ENCODE results near the gene ABHD2.

Gene ABHD2

GRCh38 chr15:89058876-89059405 lies 29.3 kb upstream of the ABHD2 start:
- peaks cover 23% of the 10 kb centered on the region for H3K4me1 ChIP-seq (ENCODE audit: control insufficient read depth, insufficient read depth, low read length)

DNA sequence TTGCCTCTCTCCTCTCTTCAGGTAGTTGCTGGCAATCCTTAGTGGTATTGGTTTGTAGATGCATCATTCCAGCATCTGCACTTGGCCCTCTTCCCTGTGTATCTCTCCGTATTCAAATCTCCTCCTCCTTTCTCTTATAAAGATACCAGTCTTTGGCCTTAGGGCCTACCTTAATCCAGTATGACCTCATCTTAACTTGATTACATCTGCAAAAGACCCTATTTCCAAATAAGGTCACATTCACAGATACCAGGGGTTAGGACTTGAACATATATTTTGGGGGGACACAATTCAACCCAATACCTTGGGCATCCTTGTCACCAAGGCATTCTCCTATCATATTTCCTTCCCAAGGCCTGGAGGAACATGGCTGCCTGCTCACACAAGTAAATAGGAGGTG lies 22.0 kb upstream of the ABHD2 start:
- no peak overlapping the region for H3K9ac ChIP-seq (ENCODE audit: low read length)
- no peaks in the 10 kb centered on the region for H3K4me1 ChIP-seq (ENCODE audit: control insufficient read depth, insufficient read depth, low read length)
- H3K9me3 ChIP-seq (ENCODE audit: control insufficient read depth, low read length) = peaks cover 7% of the 10 kb centered on the region
- no peak overlapping the region for H3K4me3 ChIP-seq (ENCODE audit: low read length)
- H3K36me3 ChIP-seq (ENCODE audit: control insufficient read depth, insufficient read depth, low read length) = no peaks in the 10 kb centered on the region
- no peaks in the 10 kb centered on the region for H3K27me3 ChIP-seq (ENCODE audit: control insufficient read depth, insufficient read depth, low read length)

More at GRCh38 chr15:89058876-89059405, 29.3 kb upstream of the ABHD2 start:
- H3K9ac ChIP-seq (ENCODE audit: low read length) = no peak overlapping the region
- H3K27me3 ChIP-seq (ENCODE audit: control insufficient read depth, insufficient read depth, low read length) = no peaks in the 10 kb centered on the region
- no peak overlapping the region for H3K4me3 ChIP-seq (ENCODE audit: low read length)
- no peaks in the 10 kb centered on the region for H3K9me3 ChIP-seq (ENCODE audit: control insufficient read depth, low read length)
- no peaks in the 10 kb centered on the region for H3K36me3 ChIP-seq (ENCODE audit: control insufficient read depth, insufficient read depth, low read length)

- Histone ChIP-seq H3K9me3 (ENCODE audit: control insufficient read depth, low read length) (peaks cover 7% of the 10 kb centered on the region), H3K9ac (ENCODE audit: low read length) (no peak overlapping the region), H3K4me1 (ENCODE audit: control insufficient read depth, insufficient read depth, low read length) (no peaks in the 10 kb centered on the region), H3K27me3 (ENCODE audit: control insufficient read depth, insufficient read depth, low read length) (no peaks in the 10 kb centered on the region), H3K36me3 (ENCODE audit: control insufficient read depth, insufficient read depth, low read length) (no peaks in the 10 kb centered on the region), H3K4me3 (ENCODE audit: low read length) (no peak overlapping the region)
Observed at GRCh38 chr15:89067751-89068150, 20.5 kb upstream of the ABHD2 start.

DNA sequence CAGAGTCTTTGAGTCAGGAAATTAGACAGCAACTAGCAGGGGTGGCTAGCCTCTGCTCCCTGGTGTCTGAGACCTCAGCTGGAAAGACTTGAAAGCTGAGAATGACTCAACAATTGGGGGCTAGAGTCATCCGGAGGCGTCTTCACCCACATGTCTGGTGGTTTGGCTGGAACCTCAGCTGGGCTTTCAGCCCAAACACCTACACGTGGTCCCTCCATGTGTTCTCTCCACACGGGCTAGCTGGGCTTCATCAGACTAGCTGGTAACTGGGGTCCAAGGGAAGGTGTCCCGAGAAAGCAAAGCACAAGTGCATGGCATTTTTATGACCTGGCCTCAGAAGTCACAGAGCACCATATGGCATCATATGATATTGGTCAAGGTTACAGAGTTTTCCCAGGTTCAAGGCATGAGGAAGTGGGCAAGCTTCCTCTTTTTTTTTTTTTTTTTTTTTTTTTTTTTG lies 19.9 kb upstream of the ABHD2 start:
- no peaks in the 10 kb centered on the region for H3K36me3 ChIP-seq (ENCODE audit: control insufficient read depth, insufficient read depth, low read length)
- H3K4me1 ChIP-seq (ENCODE audit: control insufficient read depth, insufficient read depth, low read length) = no peaks in the 10 kb centered on the region
- H3K9ac ChIP-seq (ENCODE audit: low read length) = no peak overlapping the region
- no peaks in the 10 kb centered on the region for H3K27me3 ChIP-seq (ENCODE audit: control insufficient read depth, insufficient read depth, low read length)
- H3K9me3 ChIP-seq (ENCODE audit: control insufficient read depth, low read length) = peaks cover 7% of the 10 kb centered on the region
- no peak overlapping the region for H3K4me3 ChIP-seq (ENCODE audit: low read length)

DNA sequence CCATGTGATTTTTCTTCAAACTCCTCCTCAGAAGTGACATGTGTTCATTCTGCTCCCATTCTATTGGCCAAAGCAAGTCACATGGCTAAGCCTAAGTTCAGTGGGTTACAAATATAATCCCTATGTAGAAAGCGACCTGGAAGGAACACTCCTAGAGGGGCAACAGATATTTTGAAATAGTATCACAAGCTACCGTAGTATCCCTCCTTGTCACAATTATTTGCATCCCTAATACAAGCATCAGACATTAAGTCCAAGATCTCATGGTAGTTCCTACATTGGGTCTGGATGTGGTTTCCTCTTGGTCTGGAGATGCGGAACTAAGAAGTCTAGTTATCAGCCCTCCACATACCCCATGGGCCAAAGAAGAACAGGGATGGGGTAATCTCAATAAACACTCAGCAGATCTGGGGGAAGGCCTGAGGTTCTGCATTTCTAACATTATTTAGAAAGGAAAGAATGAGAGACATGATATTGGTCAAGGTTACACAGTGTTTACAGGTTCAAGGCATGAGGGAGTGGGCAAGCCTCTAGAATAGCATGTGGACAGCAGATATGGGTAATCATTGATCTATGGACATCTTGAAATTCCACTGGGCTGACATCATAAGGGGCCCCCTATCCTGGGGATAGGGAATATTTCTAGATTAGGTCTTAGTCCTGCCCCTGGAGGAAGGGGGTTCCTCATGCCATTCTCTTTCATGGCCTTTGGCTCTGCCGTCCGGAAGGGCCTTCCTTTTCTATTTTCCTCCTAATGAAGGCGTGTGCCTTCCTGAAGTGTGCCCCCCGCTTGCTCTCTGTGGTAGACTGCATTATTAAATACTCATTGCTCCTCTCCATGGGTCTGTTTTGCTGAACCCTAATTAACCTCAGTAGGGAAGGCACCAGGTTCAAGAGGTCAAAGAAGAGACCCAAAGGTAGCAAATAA lies 17.8 kb upstream of the ABHD2 start:
- H3K4me1 ChIP-seq (ENCODE audit: control insufficient read depth, insufficient read depth, low read length) = no peaks in the 10 kb centered on the region
- H3K9ac ChIP-seq (ENCODE audit: low read length) = no peak overlapping the region
- no peak overlapping the region for H3K4me3 ChIP-seq (ENCODE audit: low read length)
- H3K27me3 ChIP-seq (ENCODE audit: control insufficient read depth, insufficient read depth, low read length) = no peaks in the 10 kb centered on the region
- H3K36me3 ChIP-seq (ENCODE audit: control insufficient read depth, insufficient read depth, low read length) = no peaks in the 10 kb centered on the region
- peaks cover 7% of the 10 kb centered on the region for H3K9me3 ChIP-seq (ENCODE audit: control insufficient read depth, low read length)

DNA sequence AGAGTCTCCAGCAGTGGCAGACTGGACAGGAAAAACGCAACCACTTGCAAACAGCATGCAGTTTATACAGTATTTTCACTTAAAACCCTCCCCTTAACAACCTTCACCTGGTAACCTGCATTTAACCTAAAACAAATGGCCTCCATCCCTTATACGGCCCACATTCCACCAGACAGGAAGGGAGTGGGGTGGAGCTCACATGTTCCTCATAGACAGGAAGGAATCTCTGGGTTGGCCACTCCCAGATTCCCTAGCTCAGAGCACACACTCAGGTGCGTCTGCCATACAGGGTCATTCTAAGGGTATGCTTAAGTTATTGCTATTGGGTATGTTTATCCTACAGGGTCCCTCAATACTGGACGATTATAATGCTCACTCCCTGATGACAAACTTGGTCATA lies 16.8 kb upstream of the ABHD2 start:
- H3K4me3 ChIP-seq (ENCODE audit: low read length) = no peak overlapping the region
- no peak overlapping the region for H3K9ac ChIP-seq (ENCODE audit: low read length)
- peaks cover 7% of the 10 kb centered on the region for H3K9me3 ChIP-seq (ENCODE audit: control insufficient read depth, low read length)
- no peaks in the 10 kb centered on the region for H3K4me1 ChIP-seq (ENCODE audit: control insufficient read depth, insufficient read depth, low read length)
- H3K36me3 ChIP-seq (ENCODE audit: control insufficient read depth, insufficient read depth, low read length) = no peaks in the 10 kb centered on the region
- no peaks in the 10 kb centered on the region for H3K27me3 ChIP-seq (ENCODE audit: control insufficient read depth, insufficient read depth, low read length)

DNA sequence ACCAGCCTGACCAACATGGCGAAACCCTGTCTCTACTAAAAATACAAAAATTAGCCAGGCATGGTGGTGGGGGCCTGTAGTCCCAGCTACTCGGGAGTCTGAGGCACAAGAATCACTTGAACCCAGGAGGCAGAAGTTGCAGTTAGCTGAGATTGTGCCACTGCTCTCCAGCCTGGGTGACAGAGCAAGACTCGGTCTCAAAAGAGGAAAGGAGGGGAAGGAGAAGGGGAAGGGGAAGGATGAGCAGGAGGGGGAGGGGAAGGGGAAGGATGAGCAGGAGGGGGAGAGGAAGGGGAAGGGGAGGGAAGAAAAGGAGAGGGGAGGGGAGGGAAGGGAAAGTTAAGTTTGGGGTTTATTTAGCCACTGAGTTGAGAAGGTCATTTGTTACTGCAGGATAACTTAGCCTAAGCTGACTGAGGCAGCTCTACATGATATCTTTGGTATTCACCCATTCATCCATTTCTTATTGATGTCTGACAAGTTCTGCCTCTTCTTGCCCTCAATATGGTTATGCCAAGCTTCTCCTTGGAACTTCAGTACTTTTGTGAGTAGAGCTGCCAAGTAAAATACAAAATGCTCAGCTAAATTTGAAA lies 15.9 kb upstream of the ABHD2 start:
- H3K4me3 ChIP-seq (ENCODE audit: low read length) = no peak overlapping the region
- no peaks in the 10 kb centered on the region for H3K36me3 ChIP-seq (ENCODE audit: control insufficient read depth, insufficient read depth, low read length)
- no peaks in the 10 kb centered on the region for H3K27me3 ChIP-seq (ENCODE audit: control insufficient read depth, insufficient read depth, low read length)
- no peak overlapping the region for H3K9ac ChIP-seq (ENCODE audit: low read length)
- H3K9me3 ChIP-seq (ENCODE audit: control insufficient read depth, low read length) = no peaks in the 10 kb centered on the region
- H3K4me1 ChIP-seq (ENCODE audit: control insufficient read depth, insufficient read depth, low read length) = no peaks in the 10 kb centered on the region

DNA sequence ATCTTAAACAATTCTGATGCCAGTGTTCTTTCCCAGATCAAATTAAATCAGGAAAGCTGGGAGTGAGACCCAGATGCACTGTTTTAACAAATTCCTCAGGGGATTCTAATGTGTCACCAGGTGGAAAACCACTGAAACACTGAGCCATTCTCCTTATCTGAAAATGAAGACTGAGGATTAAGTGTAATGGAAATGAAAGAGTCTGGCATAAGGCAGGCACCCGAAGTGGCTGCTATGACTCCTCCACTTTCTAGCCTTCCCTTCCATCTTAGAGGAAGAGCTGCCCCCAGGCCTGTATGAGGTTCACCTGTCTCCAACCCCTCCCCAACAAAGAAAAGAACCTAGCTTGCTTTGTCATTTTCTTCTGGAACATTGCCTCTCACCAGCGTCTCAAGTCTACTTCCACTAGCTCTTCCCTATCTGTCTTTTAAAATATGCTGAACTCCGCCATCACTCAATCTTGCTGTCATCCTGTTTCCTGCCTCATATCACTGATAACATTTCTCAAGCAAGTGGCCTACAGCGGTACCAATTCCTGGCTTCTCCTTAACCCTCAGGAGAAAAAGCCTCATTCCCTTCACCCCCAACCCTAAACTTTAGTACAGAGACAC lies 13.7 kb upstream of the ABHD2 start:
- H3K4me1 ChIP-seq (ENCODE audit: control insufficient read depth, insufficient read depth, low read length) = no peaks in the 10 kb centered on the region
- H3K4me3 ChIP-seq (ENCODE audit: low read length) = no peak overlapping the region
- no peaks in the 10 kb centered on the region for H3K36me3 ChIP-seq (ENCODE audit: control insufficient read depth, insufficient read depth, low read length)
- no peaks in the 10 kb centered on the region for H3K27me3 ChIP-seq (ENCODE audit: control insufficient read depth, insufficient read depth, low read length)
- H3K9me3 ChIP-seq (ENCODE audit: control insufficient read depth, low read length) = no peaks in the 10 kb centered on the region
- no peak overlapping the region for H3K9ac ChIP-seq (ENCODE audit: low read length)

DNA sequence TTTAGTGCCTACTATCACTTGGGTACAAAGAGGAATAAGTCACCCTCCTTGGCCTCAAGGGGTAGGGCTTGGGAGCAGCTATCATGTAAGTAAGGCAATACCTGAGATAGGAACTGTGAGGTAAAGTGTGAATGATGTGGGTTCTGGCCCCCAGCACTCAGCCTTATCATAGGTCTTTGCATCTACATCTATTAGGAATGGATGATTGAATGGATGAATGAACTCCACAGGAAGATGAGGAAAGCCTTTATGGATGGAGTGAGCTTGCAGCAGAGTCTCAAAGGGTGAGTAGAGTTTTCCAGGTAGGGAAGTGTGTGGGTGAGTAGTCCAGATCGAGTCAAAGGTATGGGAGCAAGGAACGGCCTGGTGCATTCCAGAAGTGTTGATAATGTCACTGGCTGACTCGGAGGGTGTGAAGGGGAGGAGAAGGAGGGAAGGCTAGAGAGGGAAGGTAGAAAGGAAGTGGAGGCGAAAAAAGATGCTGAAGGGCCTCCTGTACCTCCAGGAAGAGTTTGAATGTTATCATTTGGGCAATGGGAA lies 13.1 kb upstream of the ABHD2 start:
- H3K4me1 ChIP-seq (ENCODE audit: control insufficient read depth, insufficient read depth, low read length) = no peaks in the 10 kb centered on the region

GRCh38 chr15:89075846-89076245 lies 12.4 kb upstream of the ABHD2 start:
- Histone ChIP-seq H3K4me3 (ENCODE audit: low read length) (no peak overlapping the region), H3K36me3 (ENCODE audit: control insufficient read depth, insufficient read depth, low read length) (no peaks in the 10 kb centered on the region), H3K27me3 (ENCODE audit: control insufficient read depth, insufficient read depth, low read length) (no peaks in the 10 kb centered on the region)

More for the DNA sequence above, 13.1 kb upstream of the ABHD2 start:
- Histone ChIP-seq H3K9me3 (ENCODE audit: control insufficient read depth, low read length) (no peaks in the 10 kb centered on the region), H3K27me3 (ENCODE audit: control insufficient read depth, insufficient read depth, low read length) (no peaks in the 10 kb centered on the region), H3K4me3 (ENCODE audit: low read length) (no peak overlapping the region), H3K9ac (ENCODE audit: low read length) (no peak overlapping the region), H3K36me3 (ENCODE audit: control insufficient read depth, insufficient read depth, low read length) (no peaks in the 10 kb centered on the region)

DNA sequence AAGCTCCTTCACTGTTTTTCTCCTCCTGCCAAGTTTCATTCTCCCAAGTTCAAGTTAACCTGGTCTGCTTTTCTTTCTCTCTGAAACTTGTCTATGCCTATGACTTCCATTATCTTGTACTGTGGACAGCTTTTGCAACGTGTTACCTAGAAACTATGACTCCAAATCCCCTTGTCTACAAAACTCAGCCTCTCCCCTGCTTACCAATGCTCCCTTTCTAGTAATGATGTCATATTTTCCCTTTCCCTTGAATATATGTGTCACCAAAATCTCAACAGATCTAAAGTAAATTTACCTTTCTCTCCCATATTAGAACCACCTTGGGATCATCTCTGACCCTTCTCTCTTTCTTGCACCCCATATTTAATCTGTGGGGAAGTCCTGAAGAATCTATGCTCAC lies 10.5 kb upstream of the ABHD2 start:
- Histone ChIP-seq H3K27me3 (ENCODE audit: control insufficient read depth, insufficient read depth, low read length) (no peaks in the 10 kb centered on the region), H3K4me1 (ENCODE audit: control insufficient read depth, insufficient read depth, low read length) (no peaks in the 10 kb centered on the region), H3K4me3 (ENCODE audit: low read length) (no peak overlapping the region), H3K9ac (ENCODE audit: low read length) (no peak overlapping the region), H3K9me3 (ENCODE audit: control insufficient read depth, low read length) (no peaks in the 10 kb centered on the region), H3K36me3 (ENCODE audit: control insufficient read depth, insufficient read depth, low read length) (no peaks in the 10 kb centered on the region)

More at GRCh38 chr15:89075846-89076245, 12.4 kb upstream of the ABHD2 start:
- H3K9ac ChIP-seq (ENCODE audit: low read length) = no peak overlapping the region
- no peaks in the 10 kb centered on the region for H3K4me1 ChIP-seq (ENCODE audit: control insufficient read depth, insufficient read depth, low read length)
- H3K9me3 ChIP-seq (ENCODE audit: control insufficient read depth, low read length) = no peaks in the 10 kb centered on the region

Data from mucosa of stomach (tissue), 1 donor.